Chondrocyte (in vitro differentiated cells): ENCODE data around the gene OR13D1. TPM values are rescaled to one million over a fixed set of nuclear protein-coding genes. Genes with fewer than 3 reads are reported as not detected.
"Not testable (repeated sequence)": the region's sequence is repeated elsewhere in the genome, so short reads cannot be mapped to it uniquely, and the experiment has no call there.

Source experiments
- DNase-seq: peaks from one replicate; pipeline ENCODE4 v3.0.0; 2021; ENCODE audit warnings: mixed read lengths, low spot score
- H3K27ac Mint-ChIP-seq: one replicate; pipeline ENCODE4 v1.8.0; 2021; ENCODE audit warnings: mild to moderate bottlenecking, moderate library complexity, mixed read lengths; ENCODE audit not compliant: unreplicated experiment
- H3K27me3 Mint-ChIP-seq: 2 replicates; pipeline ENCODE4 v1.8.0; 2021; ENCODE audit warnings: low read depth, mixed read lengths
- H3K36me3 Mint-ChIP-seq: 2 replicates; pipeline ENCODE4 v1.8.0; 2021; ENCODE audit warnings: low read depth, mixed read lengths
- H3K4me1 Mint-ChIP-seq: 2 replicates; pipeline ENCODE4 v1.8.0; 2021; ENCODE audit warnings: low read depth, mild to moderate bottlenecking, mixed read lengths
- H3K4me3 Mint-ChIP-seq: one replicate; pipeline ENCODE4 v1.8.0; 2021; ENCODE audit warnings: mild to moderate bottlenecking, moderate library complexity, mixed read lengths; ENCODE audit not compliant: unreplicated experiment
- H3K9me3 Mint-ChIP-seq: 2 replicates; pipeline ENCODE4 v1.8.0; 2021; ENCODE audit warnings: low read depth, mixed read lengths
- total RNA-seq: library from RNA; stranded (reverse); gene quantifications from 3 replicates; pipeline ENCODE4 v1.2.1, GENCODE V29; 2021
- TF ChIP-seq, protein P1 (sequence below): fragments of 200-600 bp; sonication (generic); IDR thresholded peaks from 2 replicates; pipeline ENCODE4 v1.5.0; 2021; ENCODE audit warnings: antibody characterized with exemption, mild to moderate bottlenecking, moderate library complexity

OR13D1 gene
- total RNA-seq, 1 donor from 2014 or later: not detected

DNA sequence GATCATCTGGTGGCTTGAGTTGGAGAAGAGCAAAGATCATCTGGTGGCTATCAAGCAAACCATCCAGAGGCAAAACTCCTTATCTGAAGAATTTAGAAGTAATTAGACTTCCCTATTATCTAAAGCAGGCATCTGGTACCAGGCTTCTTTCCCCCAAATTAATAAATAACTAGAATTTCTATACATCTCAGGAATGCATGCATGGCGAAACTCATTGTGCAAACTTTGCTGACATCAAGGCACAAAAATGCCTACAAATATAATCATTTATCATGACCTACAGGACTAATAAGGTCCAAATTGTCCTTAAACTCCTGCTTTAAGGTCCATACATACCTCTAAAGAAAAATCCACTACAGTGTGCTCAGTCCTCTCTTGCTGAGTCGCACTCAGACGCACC is 6.0 kb downstream of the OR13D1 start:
- no peak for DNase-seq
- Mint-ChIP-seq H3K36me3 (no peaks in the 10 kb centered on the region), H3K4me1 (no peaks in the 10 kb centered on the region)

DNA sequence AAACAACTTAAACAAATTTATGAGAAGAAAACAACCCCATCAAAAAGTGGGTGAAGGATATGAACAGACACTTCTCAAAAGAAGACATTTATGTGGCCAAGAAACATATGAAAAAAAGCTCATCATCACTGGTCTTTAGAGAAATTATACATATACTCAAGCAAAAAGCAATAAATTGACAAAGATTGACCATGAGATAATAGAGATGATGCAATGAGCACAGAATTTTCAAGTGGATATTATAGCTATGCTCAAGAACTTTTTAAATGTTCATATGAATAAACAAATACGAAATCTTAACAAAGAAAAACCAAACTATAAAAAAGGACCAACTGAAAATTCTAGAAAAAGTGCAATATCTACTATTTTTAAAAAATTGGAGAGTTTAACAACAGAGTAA is 14.4 kb downstream of the OR13D1 start:
- H3K4me1 Mint-ChIP-seq, H3K27ac Mint-ChIP-seq, DNase-seq, H3K4me3 Mint-ChIP-seq: not testable (repeated sequence)
- peaks cover 11% of the 10 kb centered on the region for H3K36me3 Mint-ChIP-seq
- H3K27me3 Mint-ChIP-seq: peaks cover 13% of the 10 kb centered on the region
- peaks cover 26% of the 10 kb centered on the region for H3K9me3 Mint-ChIP-seq

More for the DNA sequence above, 6.0 kb downstream of the OR13D1 start:
- TF ChIP-seq, protein P1, sequence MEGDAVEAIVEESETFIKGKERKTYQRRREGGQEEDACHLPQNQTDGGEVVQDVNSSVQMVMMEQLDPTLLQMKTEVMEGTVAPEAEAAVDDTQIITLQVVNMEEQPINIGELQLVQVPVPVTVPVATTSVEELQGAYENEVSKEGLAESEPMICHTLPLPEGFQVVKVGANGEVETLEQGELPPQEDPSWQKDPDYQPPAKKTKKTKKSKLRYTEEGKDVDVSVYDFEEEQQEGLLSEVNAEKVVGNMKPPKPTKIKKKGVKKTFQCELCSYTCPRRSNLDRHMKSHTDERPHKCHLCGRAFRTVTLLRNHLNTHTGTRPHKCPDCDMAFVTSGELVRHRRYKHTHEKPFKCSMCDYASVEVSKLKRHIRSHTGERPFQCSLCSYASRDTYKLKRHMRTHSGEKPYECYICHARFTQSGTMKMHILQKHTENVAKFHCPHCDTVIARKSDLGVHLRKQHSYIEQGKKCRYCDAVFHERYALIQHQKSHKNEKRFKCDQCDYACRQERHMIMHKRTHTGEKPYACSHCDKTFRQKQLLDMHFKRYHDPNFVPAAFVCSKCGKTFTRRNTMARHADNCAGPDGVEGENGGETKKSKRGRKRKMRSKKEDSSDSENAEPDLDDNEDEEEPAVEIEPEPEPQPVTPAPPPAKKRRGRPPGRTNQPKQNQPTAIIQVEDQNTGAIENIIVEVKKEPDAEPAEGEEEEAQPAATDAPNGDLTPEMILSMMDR: no peak
- Mint-ChIP-seq H3K9me3 (peaks cover 2% of the 10 kb centered on the region), H3K4me3 (no peak overlapping the region), H3K27me3 (peaks cover 25% of the 10 kb centered on the region), H3K27ac (no peak overlapping the region)

DNA sequence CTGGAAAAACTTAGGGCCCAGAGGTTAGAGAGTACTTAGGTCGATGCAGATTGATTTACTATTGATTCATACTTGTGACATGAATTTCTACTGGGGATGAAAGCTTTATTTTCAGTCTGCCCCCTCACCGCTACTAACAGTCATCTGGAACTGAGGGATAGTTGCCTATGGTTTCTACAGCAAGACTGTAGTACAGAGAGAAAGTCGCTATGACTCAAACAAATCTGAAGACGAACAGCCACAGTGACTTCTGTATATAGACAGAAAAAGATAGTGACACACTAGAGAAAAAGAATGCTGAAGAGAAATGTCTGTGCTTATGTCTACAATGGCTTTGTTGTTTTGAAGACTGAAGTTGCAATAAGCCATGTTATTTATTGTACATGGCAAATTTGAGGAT is 17.3 kb downstream of the OR13D1 start:
- TF ChIP-seq, protein P1: no peak
- no peaks in the 10 kb centered on the region for H3K4me1 Mint-ChIP-seq
- H3K36me3 Mint-ChIP-seq: peaks cover 4% of the 10 kb centered on the region
- no peak overlapping the region for H3K4me3 Mint-ChIP-seq
- peaks cover 17% of the 10 kb centered on the region for H3K9me3 Mint-ChIP-seq
- no peak for DNase-seq
- H3K27me3 Mint-ChIP-seq: peaks cover 22% of the 10 kb centered on the region
- no peak overlapping the region for H3K27ac Mint-ChIP-seq

DNA sequence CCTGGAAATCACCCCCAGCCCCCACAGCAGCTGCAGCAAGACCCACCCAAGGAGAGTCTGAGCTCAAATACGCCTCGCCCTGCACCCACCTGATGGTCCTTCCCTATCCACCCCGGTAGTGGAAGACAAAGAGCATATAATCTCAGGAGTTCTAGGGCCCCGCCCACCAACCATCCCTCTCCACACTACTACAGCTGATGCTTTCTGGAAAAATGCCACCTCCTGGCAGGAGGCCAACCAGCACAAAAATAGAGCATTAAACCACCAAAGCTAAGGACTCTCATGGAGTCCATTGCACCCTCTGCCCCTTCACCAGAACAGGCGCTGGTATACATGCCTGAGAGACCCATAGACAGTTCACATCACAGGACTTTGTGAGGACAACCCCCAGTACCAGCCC is 30.7 kb downstream of the OR13D1 start:
- TF ChIP-seq, protein P1: no peak
- Mint-ChIP-seq H3K27me3 (peaks cover 39% of the 10 kb centered on the region), H3K9me3 (peaks cover 3% of the 10 kb centered on the region), H3K27ac (no peak overlapping the region), H3K4me3 (no peak overlapping the region), H3K36me3 (peaks cover 3% of the 10 kb centered on the region), H3K4me1 (no peaks in the 10 kb centered on the region)
- no peak for DNase-seq

DNA sequence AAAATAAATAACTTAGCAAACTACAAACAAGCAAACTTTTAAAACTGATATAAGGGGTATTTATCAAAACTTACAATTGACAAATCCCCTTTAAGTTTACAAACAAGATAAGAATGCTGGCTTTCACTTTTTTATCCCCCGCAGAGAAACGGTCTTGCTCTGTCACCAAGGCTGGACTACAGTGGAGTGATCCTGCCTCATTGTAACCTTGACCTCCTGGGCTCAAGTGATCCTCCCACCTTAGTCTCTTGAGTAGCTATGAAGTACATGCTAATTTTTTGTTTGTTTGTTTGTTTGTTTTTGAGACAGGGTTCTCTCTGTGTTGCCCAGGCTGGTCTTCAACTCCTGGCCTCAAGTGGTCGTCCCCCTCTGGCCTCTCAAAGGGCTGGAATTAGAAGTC is 44.1 kb downstream of the OR13D1 start:
- Mint-ChIP-seq H3K9me3 (no peaks in the 10 kb centered on the region), H3K27me3 (peaks cover under 1% of the 10 kb centered on the region), H3K36me3 (no peaks in the 10 kb centered on the region), H3K4me3 (no peak overlapping the region), H3K27ac (no peak overlapping the region), H3K4me1 (peaks cover 11% of the 10 kb centered on the region)
- TF ChIP-seq, protein P1: no peak
- no peak for DNase-seq

DNA sequence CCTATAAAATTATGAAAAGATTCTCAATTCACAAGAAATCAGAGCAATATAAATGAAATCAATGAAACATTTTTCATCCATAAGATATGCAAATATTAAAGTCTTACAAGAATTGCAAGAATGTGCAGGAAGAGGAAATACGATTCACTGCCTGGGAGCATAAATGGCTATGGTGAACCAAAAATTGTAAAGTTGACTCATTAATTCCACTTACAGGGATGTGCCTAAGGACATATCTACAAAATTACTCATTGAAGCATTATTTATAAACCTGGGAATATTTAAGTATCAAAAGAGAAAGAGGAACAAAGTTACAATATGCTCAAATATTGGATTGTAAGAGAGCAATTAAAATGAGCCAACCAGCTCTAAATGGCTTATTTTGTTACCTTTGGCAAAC is 46.3 kb downstream of the OR13D1 start:
- TF ChIP-seq, protein P1: no peak
- Mint-ChIP-seq H3K27ac (no peak overlapping the region), H3K9me3 (no peaks in the 10 kb centered on the region), H3K27me3 (no peaks in the 10 kb centered on the region), H3K36me3 (no peaks in the 10 kb centered on the region), H3K4me3 (no peak overlapping the region), H3K4me1 (peaks cover 11% of the 10 kb centered on the region)
- DNase-seq: no peak
